HFFc6 (cell line): ENCODE measurements around the gene C1orf115. TPM values are rescaled to one million over a fixed set of nuclear protein-coding genes. Genes with fewer than 3 reads are reported as not detected.

Experiments used
- DNase-seq: peaks from one replicate; pipeline ENCODE4 v3.0.0-alpha.2; 2018
- H3K27ac Mint-ChIP-seq: 2 replicates; pipeline ENCODE4 v1.8.0; 2020; ENCODE audit warnings: mild to moderate bottlenecking, mixed read lengths
- H3K27me3 Mint-ChIP-seq: 2 replicates; pipeline ENCODE4 v1.8.0; 2021; ENCODE audit warnings: mild to moderate bottlenecking, moderate library complexity, mixed read lengths; ENCODE audit not compliant: insufficient read depth
- H3K36me3 Mint-ChIP-seq: 2 replicates; pipeline ENCODE4 v1.8.0; 2021; ENCODE audit warnings: low read depth, mixed read lengths
- H3K4me1 Mint-ChIP-seq: 2 replicates; pipeline ENCODE4 v1.8.0; 2020; ENCODE audit warnings: low read depth, mixed read lengths
- H3K4me3 Mint-ChIP-seq: 2 replicates; pipeline ENCODE4 v1.8.0; 2020; ENCODE audit warnings: mild to moderate bottlenecking, moderate library complexity, mixed read lengths
- H3K9me3 Mint-ChIP-seq: 2 replicates; pipeline ENCODE4 v1.8.0; 2020; ENCODE audit warnings: mild to moderate bottlenecking, mixed read lengths
- CTCF ChIP-seq: fragments of 200-600 bp; sonication (generic); IDR thresholded peaks from 2 replicates; pipeline ENCODE4 v1.5.0; 2021; ENCODE audit warnings: antibody characterized with exemption, mild to moderate bottlenecking
- total RNA-seq, 6 experiments: library from RNA; stranded (reverse); fragmentation: NEBNext Ultra II Directional; extraction: Animal tissue kit (Norgen Biotek cat#: 25700); gene quantifications; 2 replicates in 1 of 6; 3 replicates in 5 of 6; pipeline ENCODE4 v1.2.3, GENCODE V29; 2021

The C1orf115 gene
- total RNA-seq, 6 experiments from 2014 or later: 0.08 to 0.50 (median 0.19) TPM

GRCh38 chr1:220699044-220699443, 8.9 kb downstream of the C1orf115 start:
- DNase-seq: no peak
- Mint-ChIP-seq H3K4me3 (no peak overlapping the region), H3K9me3 (no peaks in the 10 kb centered on the region), H3K27ac (no peak overlapping the region), H3K27me3 (no peaks in the 10 kb centered on the region; the same call in 1 of the 2 replicates), H3K36me3 (no peaks in the 10 kb centered on the region), H3K4me1 (peaks cover 6% of the 10 kb centered on the region; the same call in 1 of the 2 replicates)
- no peak for TF ChIP-seq CTCF

GRCh38 chr1:220700556-220701179, 10.5 kb downstream of the C1orf115 start:
- H3K9me3 Mint-ChIP-seq: no peaks in the 10 kb centered on the region
- no peak overlapping the region for H3K4me3 Mint-ChIP-seq
- no peak overlapping the region for H3K27ac Mint-ChIP-seq
- no peaks in the 10 kb centered on the region; the same call in 1 of the 2 replicates for H3K27me3 Mint-ChIP-seq
- TF ChIP-seq CTCF: no peak
- no peaks in the 10 kb centered on the region for H3K36me3 Mint-ChIP-seq
- H3K4me1 Mint-ChIP-seq: peaks cover 6% of the 10 kb centered on the region; the same call in 1 of the 2 replicates
- DNase-seq: no peak

GRCh38 chr1:220701974-220702373, 11.8 kb downstream of the C1orf115 start:
- DNase-seq: no peak
- Mint-ChIP-seq H3K27ac (no peak overlapping the region), H3K9me3 (no peaks in the 10 kb centered on the region), H3K36me3 (no peaks in the 10 kb centered on the region), H3K4me3 (no peak overlapping the region), H3K27me3 (peaks cover 4% of the 10 kb centered on the region), H3K4me1 (peaks cover 6% of the 10 kb centered on the region; the same call in 1 of the 2 replicates)
- no peak for TF ChIP-seq CTCF

GRCh38 chr1:220702733-220703270, 12.6 kb downstream of the C1orf115 start:
- no peak for DNase-seq
- no peaks in the 10 kb centered on the region for H3K36me3 Mint-ChIP-seq
- no peak overlapping the region for H3K27ac Mint-ChIP-seq
- no peak overlapping the region for H3K4me3 Mint-ChIP-seq
- H3K4me1 Mint-ChIP-seq: peaks cover 6% of the 10 kb centered on the region; the same call in 1 of the 2 replicates
- H3K27me3 Mint-ChIP-seq: peaks cover 9% of the 10 kb centered on the region
- no peak for TF ChIP-seq CTCF
- H3K9me3 Mint-ChIP-seq: no peaks in the 10 kb centered on the region

GRCh38 chr1:220703305-220703704, 13.1 kb downstream of the C1orf115 start:
- peaks cover 6% of the 10 kb centered on the region; the same call in 1 of the 2 replicates for H3K4me1 Mint-ChIP-seq
- DNase-seq: no peak
- TF ChIP-seq CTCF: no peak
- H3K27me3 Mint-ChIP-seq: peaks cover 11% of the 10 kb centered on the region
- no peaks in the 10 kb centered on the region for H3K9me3 Mint-ChIP-seq
- no peak overlapping the region for H3K27ac Mint-ChIP-seq
- H3K4me3 Mint-ChIP-seq: no peak overlapping the region
- no peaks in the 10 kb centered on the region for H3K36me3 Mint-ChIP-seq
